ENCODE data around the gene RBM19.

The RBM19 gene

GRCh38 chr12:113891739-113892520 is 74.2 kb downstream of the RBM19 start:
- Histone ChIP-seq H3K27ac (ENCODE audit: insufficient read depth in 1 of 2, low read depth in 1 of 2, low read length in 2 of 2, poor library complexity in 1 of 2, severe bottlenecking in 2 of 2) (no peak overlapping the region), H3K4me3 (ENCODE audit: control insufficient read depth in 1 of 7, extremely low read depth in 1 of 7, insufficient read depth in 4 of 7, low read depth in 2 of 7, low read length in 6 of 7) (no peak overlapping the region), H3K9me3 (ENCODE audit: control extremely low read depth in 1 of 5, control insufficient read depth in 4 of 5, insufficient read depth in 2 of 5, low read depth in 1 of 5, low read length in 4 of 5) (no peaks in the 10 kb centered on the region), H3K4me1 (ENCODE audit: control extremely low read depth in 1 of 4, control insufficient read depth in 4 of 4, insufficient read depth in 4 of 4, low read length in 3 of 4) (no peaks in the 10 kb centered on the region), H3K27me3 (replicated peaks in 2 of 5; ENCODE audit: control insufficient read depth in 4 of 5, insufficient read depth in 5 of 5, low read length in 4 of 5) (no peaks in the 10 kb centered on the region), H3K36me3 (ENCODE audit: control insufficient read depth in 4 of 4, insufficient read depth in 4 of 4, low read length in 3 of 4) (peaks cover 0 to 21% (median 8%) of the 10 kb centered on the region in 4 experiments)
- POLR2A ChIA-PET = no interaction called here
- WGBS (ENCODE audit: insufficient coverage) = 94% methylated on average over 11 of the region's 15 CpGs
- CTCF ChIA-PET = no interaction called here
- DNase-seq = no peak

GRCh38 chr12:113891167-113891692 is 74.9 kb downstream of the RBM19 start:
- Histone ChIP-seq H3K4me1 (ENCODE audit: control extremely low read depth in 1 of 4, control insufficient read depth in 4 of 4, insufficient read depth in 4 of 4, low read length in 3 of 4) (no peaks in the 10 kb centered on the region), H3K9me3 (ENCODE audit: control extremely low read depth in 1 of 5, control insufficient read depth in 4 of 5, insufficient read depth in 2 of 5, low read depth in 1 of 5, low read length in 4 of 5) (no peaks in the 10 kb centered on the region), H3K36me3 (ENCODE audit: control insufficient read depth in 4 of 4, insufficient read depth in 4 of 4, low read length in 3 of 4) (peaks cover 0 to 21% (median 10%) of the 10 kb centered on the region in 4 experiments), H3K4me3 (ENCODE audit: control insufficient read depth in 1 of 7, extremely low read depth in 1 of 7, insufficient read depth in 4 of 7, low read depth in 2 of 7, low read length in 6 of 7) (no peak overlapping the region), H3K27ac (ENCODE audit: insufficient read depth in 1 of 2, low read depth in 1 of 2, low read length in 2 of 2, poor library complexity in 1 of 2, severe bottlenecking in 2 of 2) (no peak overlapping the region), H3K27me3 (replicated peaks in 2 of 5; ENCODE audit: control insufficient read depth in 4 of 5, insufficient read depth in 5 of 5, low read length in 4 of 5) (no peaks in the 10 kb centered on the region)
- 100% methylated on average over 1 of the region's 4 CpGs for WGBS (ENCODE audit: insufficient coverage)
- ChIA-PET POLR2A (no interaction called here), CTCF (interaction anchor here (1.2 kb wide), 1 partner anchor 12 kb away, joined by 3 read pairs; no protein-coding TSS in a partner anchor)
- DNase-seq = no peak

GRCh38 chr12:113889891-113890581 is 76.1 kb downstream of the RBM19 start:
- Histone ChIP-seq H3K36me3 (ENCODE audit: control insufficient read depth in 4 of 4, insufficient read depth in 4 of 4, low read length in 3 of 4) (peaks cover 0 to 21% (median 10%) of the 10 kb centered on the region in 4 experiments), H3K4me1 (ENCODE audit: control extremely low read depth in 1 of 4, control insufficient read depth in 4 of 4, insufficient read depth in 4 of 4, low read length in 3 of 4) (no peaks in the 10 kb centered on the region), H3K27ac (ENCODE audit: insufficient read depth in 1 of 2, low read depth in 1 of 2, low read length in 2 of 2, poor library complexity in 1 of 2, severe bottlenecking in 2 of 2) (no peak overlapping the region), H3K4me3 (ENCODE audit: control insufficient read depth in 1 of 7, extremely low read depth in 1 of 7, insufficient read depth in 4 of 7, low read depth in 2 of 7, low read length in 6 of 7) (no peak overlapping the region), H3K27me3 (replicated peaks in 2 of 5; ENCODE audit: control insufficient read depth in 4 of 5, insufficient read depth in 5 of 5, low read length in 4 of 5) (no peaks in the 10 kb centered on the region), H3K9me3 (ENCODE audit: control extremely low read depth in 1 of 5, control insufficient read depth in 4 of 5, insufficient read depth in 2 of 5, low read depth in 1 of 5, low read length in 4 of 5) (no peaks in the 10 kb centered on the region)
- no peak for DNase-seq
- WGBS (ENCODE audit: insufficient coverage) = 98% methylated on average over 21 of the region's 23 CpGs
- CTCF ChIA-PET = interaction anchor here (0.6 to 1.2 kb wide), 2 partner anchors 14 to 940 kb away, joined by 3 read pairs; no protein-coding TSS in a partner anchor
- POLR2A ChIA-PET = no interaction called here

GRCh38 chr12:113889076-113889475 is 77.0 kb downstream of the RBM19 start:
- Histone ChIP-seq H3K36me3 (ENCODE audit: control insufficient read depth in 4 of 4, insufficient read depth in 4 of 4, low read length in 3 of 4) (peaks cover 0 to 19% (median 12%) of the 10 kb centered on the region in 4 experiments), H3K9me3 (ENCODE audit: control extremely low read depth in 1 of 5, control insufficient read depth in 4 of 5, insufficient read depth in 2 of 5, low read depth in 1 of 5, low read length in 4 of 5) (peaks cover 0 to 4% (median 0%) of the 10 kb centered on the region in 5 experiments), H3K27ac (ENCODE audit: insufficient read depth in 1 of 2, low read depth in 1 of 2, low read length in 2 of 2, poor library complexity in 1 of 2, severe bottlenecking in 2 of 2) (no peak overlapping the region), H3K4me3 (ENCODE audit: control insufficient read depth in 1 of 7, extremely low read depth in 1 of 7, insufficient read depth in 4 of 7, low read depth in 2 of 7, low read length in 6 of 7) (no peak overlapping the region), H3K27me3 (replicated peaks in 2 of 5; ENCODE audit: control insufficient read depth in 4 of 5, insufficient read depth in 5 of 5, low read length in 4 of 5) (no peaks in the 10 kb centered on the region), H3K4me1 (ENCODE audit: control extremely low read depth in 1 of 4, control insufficient read depth in 4 of 4, insufficient read depth in 4 of 4, low read length in 3 of 4) (no peaks in the 10 kb centered on the region)
- 100% methylated on average over 2 of the region's 3 CpGs for WGBS (ENCODE audit: insufficient coverage)
- no peak for DNase-seq
- ChIA-PET POLR2A (no interaction called here), CTCF (no interaction called here)

- whole genome bisulfite sequencing (ENCODE audit: insufficient coverage) = 100% methylated on average over 1 of the region's 2 CpGs
- no peak overlapping the region for H3K27ac ChIP-seq (ENCODE audit: insufficient read depth in 1 of 2, low read depth in 1 of 2, low read length in 2 of 2, poor library complexity in 1 of 2, severe bottlenecking in 2 of 2)
- peaks cover 0 to 17% (median 13%) of the 10 kb centered on the region in 4 experiments for H3K36me3 ChIP-seq (ENCODE audit: control insufficient read depth in 4 of 4, insufficient read depth in 4 of 4, low read length in 3 of 4)
- no peak overlapping the region for H3K4me3 ChIP-seq (ENCODE audit: control insufficient read depth in 1 of 7, extremely low read depth in 1 of 7, insufficient read depth in 4 of 7, low read depth in 2 of 7, low read length in 6 of 7)
- peaks cover 0 to 4% (median 0%) of the 10 kb centered on the region in 5 experiments for H3K9me3 ChIP-seq (ENCODE audit: control extremely low read depth in 1 of 5, control insufficient read depth in 4 of 5, insufficient read depth in 2 of 5, low read depth in 1 of 5, low read length in 4 of 5)
- no peak for DNase-seq
- H3K4me1 ChIP-seq (ENCODE audit: control extremely low read depth in 1 of 4, control insufficient read depth in 4 of 4, insufficient read depth in 4 of 4, low read length in 3 of 4) = no peaks in the 10 kb centered on the region
- CTCF ChIA-PET = no interaction called here
- POLR2A ChIA-PET = no interaction called here
- no peaks in the 10 kb centered on the region for H3K27me3 ChIP-seq (replicated peaks in 2 of 5; ENCODE audit: control insufficient read depth in 4 of 5, insufficient read depth in 5 of 5, low read length in 4 of 5)
Measured at GRCh38 chr12:113888435-113888834, 77.7 kb downstream of the RBM19 start.

GRCh38 chr12:113887906-113888305 is 78.2 kb downstream of the RBM19 start:
- H3K27me3 ChIP-seq (replicated peaks in 2 of 5; ENCODE audit: control insufficient read depth in 4 of 5, insufficient read depth in 5 of 5, low read length in 4 of 5) = no peaks in the 10 kb centered on the region
- 90% methylated on average over 3 of the region's 3 CpGs for WGBS (ENCODE audit: insufficient coverage)
- H3K4me1 ChIP-seq (ENCODE audit: control extremely low read depth in 1 of 4, control insufficient read depth in 4 of 4, insufficient read depth in 4 of 4, low read length in 3 of 4) = no peaks in the 10 kb centered on the region
- CTCF ChIA-PET = no interaction called here
- peaks cover 0 to 22% (median 13%) of the 10 kb centered on the region in 4 experiments for H3K36me3 ChIP-seq (ENCODE audit: control insufficient read depth in 4 of 4, insufficient read depth in 4 of 4, low read length in 3 of 4)
- H3K9me3 ChIP-seq (ENCODE audit: control extremely low read depth in 1 of 5, control insufficient read depth in 4 of 5, insufficient read depth in 2 of 5, low read depth in 1 of 5, low read length in 4 of 5) = peaks cover 0 to 4% (median 0%) of the 10 kb centered on the region in 5 experiments
- no peak for DNase-seq
- H3K4me3 ChIP-seq (ENCODE audit: control insufficient read depth in 1 of 7, extremely low read depth in 1 of 7, insufficient read depth in 4 of 7, low read depth in 2 of 7, low read length in 6 of 7) = no peak overlapping the region
- POLR2A ChIA-PET = no interaction called here
- no peak overlapping the region for H3K27ac ChIP-seq (ENCODE audit: insufficient read depth in 1 of 2, low read depth in 1 of 2, low read length in 2 of 2, poor library complexity in 1 of 2, severe bottlenecking in 2 of 2)

GRCh38 chr12:113886721-113887120 is 79.4 kb downstream of the RBM19 start:
- CTCF ChIA-PET = no interaction called here
- H3K27me3 ChIP-seq (replicated peaks in 2 of 5; ENCODE audit: control insufficient read depth in 4 of 5, insufficient read depth in 5 of 5, low read length in 4 of 5) = no peaks in the 10 kb centered on the region
- no peak overlapping the region for H3K27ac ChIP-seq (ENCODE audit: insufficient read depth in 1 of 2, low read depth in 1 of 2, low read length in 2 of 2, poor library complexity in 1 of 2, severe bottlenecking in 2 of 2)
- peaks cover 0 to 4% (median 0%) of the 10 kb centered on the region in 5 experiments for H3K9me3 ChIP-seq (ENCODE audit: control extremely low read depth in 1 of 5, control insufficient read depth in 4 of 5, insufficient read depth in 2 of 5, low read depth in 1 of 5, low read length in 4 of 5)
- H3K4me1 ChIP-seq (ENCODE audit: control extremely low read depth in 1 of 4, control insufficient read depth in 4 of 4, insufficient read depth in 4 of 4, low read length in 3 of 4) = no peaks in the 10 kb centered on the region
- no peak for DNase-seq
- H3K4me3 ChIP-seq (ENCODE audit: control insufficient read depth in 1 of 7, extremely low read depth in 1 of 7, insufficient read depth in 4 of 7, low read depth in 2 of 7, low read length in 6 of 7) = no peak overlapping the region
- WGBS (ENCODE audit: insufficient coverage) = 92% methylated on average over 5 of the region's 9 CpGs
- POLR2A ChIA-PET = no interaction called here
- H3K36me3 ChIP-seq (ENCODE audit: control insufficient read depth in 4 of 4, insufficient read depth in 4 of 4, low read length in 3 of 4) = peaks cover 0 to 23% (median 15%) of the 10 kb centered on the region in 4 experiments

All from common myeloid progenitor, CD34-positive (primary cell).